ENCODE measurements around the gene PODNL1.

The PODNL1 gene

GRCh38 chr19:13938301-13939064 lies at the start of gene PODNL1:
PODNL1 (minus strand) TSS chr19:13938417; CDS start chr19:13938181, 236 bp downstream.
- DNase-seq (ENCODE audit: extremely low read depth, low read depth) = peak; percentile 25
- H3K4me3 ChIP-seq (replicated peaks; ENCODE audit: low read depth, low read length) = peak within 1 kb of the TSS; percentile 15
- TF ChIP-seq CTCF (IDR thresholded peaks at IDR 0.05; ENCODE audit: low read depth, low read length, missing control alignments) = no peak

- no peak for DNase-seq (ENCODE audit: extremely low read depth, low read depth)
- no peak overlapping the region for H3K4me3 ChIP-seq (replicated peaks; ENCODE audit: low read depth, low read length)
- no peak for TF ChIP-seq CTCF (IDR thresholded peaks at IDR 0.05; ENCODE audit: low read depth, low read length, missing control alignments)
These were observed 49.1 kb upstream of the PODNL1 start for GRCh38 chr19:13987101-13987890.

GRCh38 chr19:13986348-13986904 lies 48.2 kb upstream of the PODNL1 start:
- no peak overlapping the region for H3K4me3 ChIP-seq (replicated peaks; ENCODE audit: low read depth, low read length)
- peak; percentile 64 for DNase-seq (ENCODE audit: extremely low read depth, low read depth)
- no peak for TF ChIP-seq CTCF (IDR thresholded peaks at IDR 0.05; ENCODE audit: low read depth, low read length, missing control alignments)

GRCh38 chr19:13985771-13986347 lies 47.6 kb upstream of the PODNL1 start:
- no peak for TF ChIP-seq CTCF (IDR thresholded peaks at IDR 0.05; ENCODE audit: low read depth, low read length, missing control alignments)
- no peak for DNase-seq (ENCODE audit: extremely low read depth, low read depth)

GRCh38 chr19:13984875-13985741 lies 46.9 kb upstream of the PODNL1 start:
- no peak overlapping the region for H3K4me3 ChIP-seq (replicated peaks; ENCODE audit: low read depth, low read length)
- no peak for TF ChIP-seq CTCF (IDR thresholded peaks at IDR 0.05; ENCODE audit: low read depth, low read length, missing control alignments)
- DNase-seq (ENCODE audit: extremely low read depth, low read depth) = no peak

More at GRCh38 chr19:13985771-13986347, 47.6 kb upstream of the PODNL1 start:
- H3K4me3 ChIP-seq (replicated peaks; ENCODE audit: low read depth, low read length) = no peak overlapping the region

- DNase-seq (ENCODE audit: extremely low read depth, low read depth) = no peak
- TF ChIP-seq CTCF (IDR thresholded peaks at IDR 0.05; ENCODE audit: low read depth, low read length, missing control alignments) = no peak
- H3K4me3 ChIP-seq (replicated peaks; ENCODE audit: low read depth, low read length) = no peak overlapping the region
These were observed 46.0 kb upstream of the PODNL1 start for GRCh38 chr19:13984186-13984585.
